GM12873 (cell line): ENCODE results near the gene CENPH.

Experiments
- CTCF ChIP-seq: IDR thresholded peaks from 2 replicates; pipeline ENCODE4 v1.5.1; 2012; ENCODE audit warnings: low read depth, mild to moderate bottlenecking, moderate library complexity, low read length, control low read depth; ENCODE audit not compliant: insufficient read depth; ENCODE audit errors: missing control alignments

Gene CENPH

GRCh38 chr5:69160651-69161050 lies 28.7 kb upstream of the CENPH start:
- TF ChIP-seq CTCF: no peak

GRCh38 chr5:69166686-69167492 lies 22.5 kb upstream of the CENPH start, which contains the start of gene CCNB1:
CCNB1 (plus strand) TSS chr5:69167150; CDS start chr5:69167263, 113 bp downstream.
- no peak for TF ChIP-seq CTCF

GRCh38 chr5:69167493-69167855 lies 21.9 kb upstream of the CENPH start:
- no peak for TF ChIP-seq CTCF

GRCh38 chr5:69167929-69168328 lies 21.5 kb upstream of the CENPH start:
- TF ChIP-seq CTCF: no peak

- TF ChIP-seq CTCF: no peak
These were observed 18.9 kb upstream of the CENPH start for GRCh38 chr5:69170495-69170894.

- TF ChIP-seq CTCF: no peak
These were observed 18.4 kb upstream of the CENPH start for GRCh38 chr5:69170969-69171368.

GRCh38 chr5:69184621-69185020 lies 4.8 kb upstream of the CENPH start:
- TF ChIP-seq CTCF: no peak
